OCI-LY3 (cell line): ENCODE data around the gene MED16.

Experiments
- H2AFZ ChIP-seq: fragments of 200-600, 300-600 bp; shearing (Covaris generic); 2 replicates; pipeline ENCODE4 v1.6.0; 2014; ENCODE audit warnings: antibody characterized with exemption, low read depth, low read length
- H3K27ac ChIP-seq: fragments of 200-600, 300-600 bp; sonication (generic); 2 replicates; pipeline ENCODE4 v1.5.1; 2014; ENCODE audit warnings: mild to moderate bottlenecking, low read length, moderate library complexity, mixed read lengths
- H3K27me3 ChIP-seq: fragments of 200-600, 300-600 bp; sonication (generic); 2 replicates; pipeline ENCODE4 v1.6.1; 2014; ENCODE audit warnings: low read depth, low read length, mixed read lengths
- H3K36me3 ChIP-seq: fragments of 200-600, 300-600 bp; sonication (generic); replicated peaks from 2 replicates; pipeline ENCODE3; 2014; ENCODE audit warnings: low read depth, low read length, mixed read lengths
- H3K4me1 ChIP-seq: fragments of 300-600, 200-600 bp; sonication (generic); 2 replicates; pipeline ENCODE4 v1.6.1; 2014; ENCODE audit warnings: low read length, mixed read lengths
- H3K4me2 ChIP-seq: fragments of 200-600, 300-600 bp; sonication (generic); 2 replicates; pipeline ENCODE4 v1.6.1; 2014; ENCODE audit warnings: low read length, mixed read lengths
- H3K4me3 ChIP-seq: fragments of 300-600, 200-600 bp; sonication (generic); 2 replicates; pipeline ENCODE4 v1.5.1; 2014; ENCODE audit warnings: antibody characterized with exemption, mild to moderate bottlenecking, low read length, moderate library complexity
- H3K79me2 ChIP-seq: fragments of 300-600, 200-600 bp; shearing (Covaris generic); 2 replicates; pipeline ENCODE4 v1.6.1; 2014; ENCODE audit warnings: mild to moderate bottlenecking, low read length, mixed read lengths
- H3K9ac ChIP-seq: fragments of 300-600, 200-600 bp; shearing (Covaris generic); 2 replicates; pipeline ENCODE4 v1.6.0; 2014; ENCODE audit warnings: mild to moderate bottlenecking, low read length, moderate library complexity
- H3K9me3 ChIP-seq: fragments of 200-600, 300-600 bp; shearing (Covaris generic); 2 replicates; pipeline ENCODE4 v1.6.1; 2014; ENCODE audit warnings: low read length, mixed read lengths; ENCODE audit not compliant: insufficient read depth
- H4K20me1 ChIP-seq: fragments of 200-600, 300-600 bp; sonication (generic); 2 replicates; pipeline ENCODE4 v1.6.1; 2016; ENCODE audit warnings: low read length, mixed read lengths; ENCODE audit not compliant: insufficient read depth
- CTCF ChIP-seq: fragments of 200-600, 300-600 bp; sonication (generic); IDR thresholded peaks from 2 replicates; pipeline ENCODE4 v1.5.1; 2014; ENCODE audit warnings: antibody characterized with exemption, low read length, low read depth
- EZH2phosphoT487 ChIP-seq: fragments of 200-600 bp; shearing (Covaris generic); IDR thresholded peaks from 2 replicates; pipeline ENCODE4 v1.6.1; 2018; ENCODE audit warnings: antibody characterized with exemption, mixed run types, low read depth

The MED16 gene

GRCh38 chr19:834216-834615 is 58.8 kb downstream of the MED16 start:
- Histone ChIP-seq H2AFZ (no peak overlapping the region), H3K36me3 (no peaks in the 10 kb centered on the region)
- no peak for TF ChIP-seq EZH2phosphoT487
- no peak for TF ChIP-seq CTCF

GRCh38 chr19:831407-832369 is 61.3 kb downstream of the MED16 start:
- Histone ChIP-seq H2AFZ (no peak overlapping the region), H3K9ac (no peak overlapping the region), H3K4me1 (peaks cover 26% of the 10 kb centered on the region), H3K4me2 (peak overlapping the region; percentile 39), H3K27me3 (peaks cover 21% of the 10 kb centered on the region), H3K4me3 (peak overlapping the region; percentile 29), H3K27ac (no peak overlapping the region), H3K36me3 (no peaks in the 10 kb centered on the region), H3K79me2 (no peaks in the 10 kb centered on the region), H3K9me3 (no peaks in the 10 kb centered on the region), H4K20me1 (no peaks in the 10 kb centered on the region)
- TF ChIP-seq CTCF (no peak), EZH2phosphoT487 (0 out of 2 replicates have a peak, but pooled peaks have one; percentile 50)

More at GRCh38 chr19:834216-834615, 58.8 kb downstream of the MED16 start:
- Histone ChIP-seq H3K4me2 (no peak overlapping the region), H3K9ac (no peak overlapping the region), H3K4me3 (no peak overlapping the region), H4K20me1 (no peaks in the 10 kb centered on the region), H3K9me3 (no peaks in the 10 kb centered on the region), H3K4me1 (peaks cover 16% of the 10 kb centered on the region), H3K27me3 (peaks cover 23% of the 10 kb centered on the region), H3K79me2 (no peaks in the 10 kb centered on the region), H3K27ac (no peak overlapping the region)

- Histone ChIP-seq H3K79me2 (no peaks in the 10 kb centered on the region), H4K20me1 (no peaks in the 10 kb centered on the region), H3K4me2 (peak overlapping the region; percentile 58)
Observed at GRCh38 chr19:829129-829758, 63.7 kb downstream of the MED16 start.

More at GRCh38 chr19:829129-829758, 63.7 kb downstream of the MED16 start:
- Histone ChIP-seq H3K27me3 (peaks cover 21% of the 10 kb centered on the region), H3K4me1 (peaks cover 26% of the 10 kb centered on the region), H3K27ac (no peak overlapping the region), H3K9me3 (no peaks in the 10 kb centered on the region), H3K36me3 (no peaks in the 10 kb centered on the region), H2AFZ (no peak overlapping the region), H3K9ac (no peak overlapping the region), H3K4me3 (peak overlapping the region; percentile 41; the same call in 1 of the 2 replicates)
- TF ChIP-seq CTCF (no peak), EZH2phosphoT487 (no peak)
